NOMO-1 (cell line): ENCODE data around the gene SGIP1.
"Not testable (repeated sequence)": the region's sequence is repeated elsewhere in the genome, so short reads cannot be mapped to it uniquely, and the experiment has no call there.

ENCODE experiments used
- DNase-seq, 2 experiments: peaks; one replicate each; lab custom pipeline; 2025; ENCODE audit not compliant: unreplicated experiment in 2 of 2; lab: John Stamatoyannopoulos, UW

The SGIP1 gene

GRCh38 chr1:66552829-66553228 lies 18.9 kb downstream of the SGIP1 start:
- no peak for DNase-seq

- DNase-seq: no peak
Measured at GRCh38 chr1:66553846-66554245, 19.9 kb downstream of the SGIP1 start.

GRCh38 chr1:66556161-66556611 lies 22.2 kb downstream of the SGIP1 start:
- DNase-seq: no peak

GRCh38 chr1:66557157-66557556 lies 23.2 kb downstream of the SGIP1 start:
- no peak for DNase-seq

- DNase-seq: no peak
Measured at GRCh38 chr1:66559517-66559916, 25.6 kb downstream of the SGIP1 start.

- DNase-seq: no peak
Measured at GRCh38 chr1:66562561-66562960, 28.6 kb downstream of the SGIP1 start.

- no peak for DNase-seq
Measured at GRCh38 chr1:66563094-66563800, 29.3 kb downstream of the SGIP1 start.

- DNase-seq: peak in 1 of 2 experiments; percentile 74
Measured at GRCh38 chr1:66563941-66564630, 30.1 kb downstream of the SGIP1 start.

GRCh38 chr1:66570196-66570595 lies 36.2 kb downstream of the SGIP1 start:
- no peak for DNase-seq

GRCh38 chr1:66571789-66572188 lies 37.8 kb downstream of the SGIP1 start:
- no peak for DNase-seq

GRCh38 chr1:66575739-66576138 lies 41.8 kb downstream of the SGIP1 start:
- no peak for DNase-seq

GRCh38 chr1:66576645-66577044 lies 42.7 kb downstream of the SGIP1 start:
- no peak for DNase-seq

GRCh38 chr1:66578841-66579240 lies 44.9 kb downstream of the SGIP1 start:
- DNase-seq: no peak

- DNase-seq: no peak
Measured at GRCh38 chr1:66580081-66580480, 46.1 kb downstream of the SGIP1 start.

GRCh38 chr1:66583021-66583420 lies 49.1 kb downstream of the SGIP1 start:
- DNase-seq: no peak

GRCh38 chr1:66585002-66585401 lies 51.0 kb downstream of the SGIP1 start:
- DNase-seq: no peak

GRCh38 chr1:66589326-66589725 lies 55.4 kb downstream of the SGIP1 start:
- DNase-seq: no peak

- DNase-seq: not testable (repeated sequence)
Measured at GRCh38 chr1:66592106-66592507, 58.2 kb downstream of the SGIP1 start.

GRCh38 chr1:66596191-66596590 lies 62.2 kb downstream of the SGIP1 start:
- DNase-seq: no peak

- no peak for DNase-seq
Measured at GRCh38 chr1:66597500-66597899, 63.5 kb downstream of the SGIP1 start.

GRCh38 chr1:66598670-66599069 lies 64.7 kb downstream of the SGIP1 start:
- no peak for DNase-seq

- DNase-seq: no peak
Measured at GRCh38 chr1:66599346-66599745, 65.4 kb downstream of the SGIP1 start.
